Body of pancreas (tissue), 4 donors: Measurements from ENCODE around the gene SMARCD2.

Experiments
- POLR2A ChIP-seq, 3 donors: fragments of 450-650 bp; IDR thresholded peaks; one replicate each; pipeline ENCODE4 v1.6.1; 2016; ENCODE audit warnings: antibody characterized with exemption in 3 of 3, mild to moderate bottlenecking in 2 of 3
- TF ChIP-seq, protein P1 (sequence below), 7 experiments: fragments of 450-650 bp in 4 of 7; fragments of 200-600 bp in 3 of 7; sonication (generic) in 3 of 7; IDR thresholded peaks; one replicate each; pipeline ENCODE4 v1.5.1; 2016 to 2019; ENCODE audit warnings: antibody characterized with exemption in 7 of 7

- TF ChIP-seq, protein P1, sequence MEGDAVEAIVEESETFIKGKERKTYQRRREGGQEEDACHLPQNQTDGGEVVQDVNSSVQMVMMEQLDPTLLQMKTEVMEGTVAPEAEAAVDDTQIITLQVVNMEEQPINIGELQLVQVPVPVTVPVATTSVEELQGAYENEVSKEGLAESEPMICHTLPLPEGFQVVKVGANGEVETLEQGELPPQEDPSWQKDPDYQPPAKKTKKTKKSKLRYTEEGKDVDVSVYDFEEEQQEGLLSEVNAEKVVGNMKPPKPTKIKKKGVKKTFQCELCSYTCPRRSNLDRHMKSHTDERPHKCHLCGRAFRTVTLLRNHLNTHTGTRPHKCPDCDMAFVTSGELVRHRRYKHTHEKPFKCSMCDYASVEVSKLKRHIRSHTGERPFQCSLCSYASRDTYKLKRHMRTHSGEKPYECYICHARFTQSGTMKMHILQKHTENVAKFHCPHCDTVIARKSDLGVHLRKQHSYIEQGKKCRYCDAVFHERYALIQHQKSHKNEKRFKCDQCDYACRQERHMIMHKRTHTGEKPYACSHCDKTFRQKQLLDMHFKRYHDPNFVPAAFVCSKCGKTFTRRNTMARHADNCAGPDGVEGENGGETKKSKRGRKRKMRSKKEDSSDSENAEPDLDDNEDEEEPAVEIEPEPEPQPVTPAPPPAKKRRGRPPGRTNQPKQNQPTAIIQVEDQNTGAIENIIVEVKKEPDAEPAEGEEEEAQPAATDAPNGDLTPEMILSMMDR (IDR thresholded peaks at IDR 0.05): no peak
- no peak for TF ChIP-seq POLR2A (IDR thresholded peaks at IDR 0.05)
These were observed 12.7 kb upstream of the SMARCD2 start for GRCh38 chr17:63855185-63855584.
